Non-pigmented ciliary epithelial cell (primary cell): ENCODE measurements around the gene HS2ST1.
A peak's percentile ranks its signal among the peaks of the same experiment; 100 is the strongest.

ENCODE experiments used
- DNase-seq: peaks from one replicate; pipeline ENCODE4 v3.0.0-alpha.2; 2010; ENCODE audit warnings: low read depth

The HS2ST1 gene

GRCh38 chr1:87141556-87141955 lies 227.1 kb downstream of the HS2ST1 start:
- no peak for DNase-seq

- no peak for DNase-seq
Measured at GRCh38 chr1:87143413-87144135, 229.1 kb downstream of the HS2ST1 start.

GRCh38 chr1:87144316-87144895 lies 230.0 kb downstream of the HS2ST1 start:
- no peak for DNase-seq

GRCh38 chr1:87144981-87145380 lies 230.5 kb downstream of the HS2ST1 start:
- DNase-seq = no peak

GRCh38 chr1:87146538-87146937 lies 232.1 kb downstream of the HS2ST1 start:
- DNase-seq = no peak

GRCh38 chr1:87146986-87147385 lies 232.6 kb downstream of the HS2ST1 start:
- DNase-seq = no peak

GRCh38 chr1:87147851-87148250 lies 233.4 kb downstream of the HS2ST1 start:
- no peak for DNase-seq

- DNase-seq = no peak
Measured at GRCh38 chr1:87148661-87149060, 234.2 kb downstream of the HS2ST1 start.

- peak; percentile 23 for DNase-seq
Measured at GRCh38 chr1:87149241-87150041, 235.0 kb downstream of the HS2ST1 start.

GRCh38 chr1:87150143-87150542 lies 235.7 kb downstream of the HS2ST1 start:
- DNase-seq = no peak

- no peak for DNase-seq
Measured at GRCh38 chr1:87151500-87152421, 237.3 kb downstream of the HS2ST1 start.

- no peak for DNase-seq
Measured at GRCh38 chr1:87154384-87154783, 239.9 kb downstream of the HS2ST1 start.

GRCh38 chr1:87155170-87155569 lies 240.7 kb downstream of the HS2ST1 start:
- no peak for DNase-seq

GRCh38 chr1:87155648-87156047 lies 241.2 kb downstream of the HS2ST1 start:
- no peak for DNase-seq

GRCh38 chr1:87156124-87156523 lies 241.7 kb downstream of the HS2ST1 start:
- DNase-seq = no peak

- DNase-seq = no peak
Measured at GRCh38 chr1:87159378-87159915, 245.0 kb downstream of the HS2ST1 start.
